DND-41 (cell line): ENCODE measurements around the gene DNAI7.

Experiments
- ATAC-seq: fragments of 200-7000 bp; cut with Tn5 transposase; 3 replicates; pipeline ENCODE4 v1.9.1; 2021; ENCODE audit warnings: low read depth; ENCODE audit not compliant: insufficient read depth
- DNase-seq: peaks from one replicate; pipeline ENCODE4 v3.0.0-alpha.2; 2020
- H2AFZ ChIP-seq: 2 replicates; pipeline ENCODE4 v1.6.0; 2012; ENCODE audit warnings: low read depth, low read length
- H3K27ac ChIP-seq: 2 replicates; pipeline ENCODE4 v1.5.1; 2012; ENCODE audit warnings: low read length, inconsistent platforms
- H3K27me3 ChIP-seq: fragments of 200-600 bp; sonication (generic); 2 replicates; pipeline ENCODE4 v1.6.0; 2012; ENCODE audit warnings: low read length, mild to moderate bottlenecking, inconsistent platforms; ENCODE audit not compliant: insufficient read depth, poor library complexity
- H3K36me3 ChIP-seq: 2 replicates; pipeline ENCODE4 v1.5.1; 2012; ENCODE audit warnings: low read length, inconsistent platforms; ENCODE audit not compliant: insufficient read depth
- H3K4me1 ChIP-seq: 2 replicates; pipeline ENCODE4 v1.5.1; 2012; ENCODE audit warnings: mild to moderate bottlenecking, low read length; ENCODE audit not compliant: insufficient read depth
- H3K4me2 ChIP-seq: 2 replicates; pipeline ENCODE4 v1.6.0; 2012; ENCODE audit warnings: mild to moderate bottlenecking, moderate library complexity, low read length, inconsistent platforms; ENCODE audit not compliant: insufficient read depth
- H3K4me3 ChIP-seq, 2 experiments: fragments of 200-600 bp in 1 of 2; shearing (Covaris generic) in 1 of 2; 2 replicates each; pipeline ENCODE4 v1.5.1; 2012 to 2016; ENCODE audit warnings: inconsistent platforms in 2 of 2, low read length in 2 of 2, mild to moderate bottlenecking in 2 of 2, low read depth in 1 of 2, moderate library complexity in 1 of 2
- H3K79me2 ChIP-seq: 2 replicates; pipeline ENCODE4 v1.6.0; 2012; ENCODE audit warnings: low read length, inconsistent platforms; ENCODE audit not compliant: insufficient read depth
- H3K9ac ChIP-seq: 2 replicates; pipeline ENCODE4 v1.6.0; 2012; ENCODE audit warnings: low read depth, mild to moderate bottlenecking, inconsistent platforms, low read length, moderate library complexity
- H3K9me3 ChIP-seq: 2 replicates; pipeline ENCODE4 v1.5.1; 2012; ENCODE audit warnings: low read length, moderate library complexity, mild to moderate bottlenecking, inconsistent platforms; ENCODE audit not compliant: insufficient read depth, severe bottlenecking
- H4K20me1 ChIP-seq: 2 replicates; pipeline ENCODE4 v1.6.0; 2012; ENCODE audit warnings: low read length; ENCODE audit not compliant: insufficient read depth
- EZH2 ChIP-seq: IDR thresholded peaks from 3 replicates; pipeline ENCODE4 v1.6.1; 2012; ENCODE audit warnings: borderline replicate concordance, low read depth, mild to moderate bottlenecking, moderate library complexity, low read length, inconsistent platforms; ENCODE audit not compliant: severe bottlenecking
- TF ChIP-seq, protein P1 (sequence below): IDR thresholded peaks from 2 replicates; pipeline ENCODE4 v1.5.1; 2012; ENCODE audit warnings: borderline replicate concordance, low read length, moderate library complexity, mild to moderate bottlenecking; ENCODE audit not compliant: poor library complexity, severe bottlenecking; ENCODE audit errors: extremely low read depth

The DNAI7 gene

DNA sequence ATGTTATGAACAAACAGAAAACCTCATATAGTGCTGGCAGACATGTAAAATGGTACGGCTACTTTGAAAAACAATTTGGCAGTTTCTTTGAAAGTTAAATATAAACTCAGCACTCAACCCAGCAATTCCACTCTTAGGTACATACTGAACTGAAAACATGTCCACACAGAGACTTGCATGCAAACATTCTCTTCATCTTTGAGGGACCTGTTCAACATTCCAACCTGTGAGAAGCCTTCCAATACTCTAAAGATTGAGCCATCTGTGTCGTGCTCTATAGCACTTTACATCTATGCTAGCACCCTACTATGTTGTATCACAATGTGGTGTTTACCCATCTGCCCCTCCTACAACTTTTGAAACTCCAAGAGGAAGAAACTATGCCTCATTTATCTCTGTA, 79.3 kb downstream of the DNAI7 start:
- H3K27me3 ChIP-seq: no peaks in the 10 kb centered on the region
- no peak for TF ChIP-seq EZH2
- TF ChIP-seq, protein P1, sequence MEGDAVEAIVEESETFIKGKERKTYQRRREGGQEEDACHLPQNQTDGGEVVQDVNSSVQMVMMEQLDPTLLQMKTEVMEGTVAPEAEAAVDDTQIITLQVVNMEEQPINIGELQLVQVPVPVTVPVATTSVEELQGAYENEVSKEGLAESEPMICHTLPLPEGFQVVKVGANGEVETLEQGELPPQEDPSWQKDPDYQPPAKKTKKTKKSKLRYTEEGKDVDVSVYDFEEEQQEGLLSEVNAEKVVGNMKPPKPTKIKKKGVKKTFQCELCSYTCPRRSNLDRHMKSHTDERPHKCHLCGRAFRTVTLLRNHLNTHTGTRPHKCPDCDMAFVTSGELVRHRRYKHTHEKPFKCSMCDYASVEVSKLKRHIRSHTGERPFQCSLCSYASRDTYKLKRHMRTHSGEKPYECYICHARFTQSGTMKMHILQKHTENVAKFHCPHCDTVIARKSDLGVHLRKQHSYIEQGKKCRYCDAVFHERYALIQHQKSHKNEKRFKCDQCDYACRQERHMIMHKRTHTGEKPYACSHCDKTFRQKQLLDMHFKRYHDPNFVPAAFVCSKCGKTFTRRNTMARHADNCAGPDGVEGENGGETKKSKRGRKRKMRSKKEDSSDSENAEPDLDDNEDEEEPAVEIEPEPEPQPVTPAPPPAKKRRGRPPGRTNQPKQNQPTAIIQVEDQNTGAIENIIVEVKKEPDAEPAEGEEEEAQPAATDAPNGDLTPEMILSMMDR: no peak
- no peak overlapping the region for H3K9ac ChIP-seq
- no peaks in the 10 kb centered on the region for H4K20me1 ChIP-seq
- H3K79me2 ChIP-seq: no peaks in the 10 kb centered on the region
- H3K4me1 ChIP-seq: no peaks in the 10 kb centered on the region
- H3K4me2 ChIP-seq: no peak overlapping the region
- H3K27ac ChIP-seq: no peak overlapping the region
- H2AFZ ChIP-seq: no peak overlapping the region
- DNase-seq (no peak), ATAC-seq (no peak)
- H3K4me3 ChIP-seq: no peak overlapping the region
- H3K36me3 ChIP-seq: no peaks in the 10 kb centered on the region
- H3K9me3 ChIP-seq: no peaks in the 10 kb centered on the region

DNA sequence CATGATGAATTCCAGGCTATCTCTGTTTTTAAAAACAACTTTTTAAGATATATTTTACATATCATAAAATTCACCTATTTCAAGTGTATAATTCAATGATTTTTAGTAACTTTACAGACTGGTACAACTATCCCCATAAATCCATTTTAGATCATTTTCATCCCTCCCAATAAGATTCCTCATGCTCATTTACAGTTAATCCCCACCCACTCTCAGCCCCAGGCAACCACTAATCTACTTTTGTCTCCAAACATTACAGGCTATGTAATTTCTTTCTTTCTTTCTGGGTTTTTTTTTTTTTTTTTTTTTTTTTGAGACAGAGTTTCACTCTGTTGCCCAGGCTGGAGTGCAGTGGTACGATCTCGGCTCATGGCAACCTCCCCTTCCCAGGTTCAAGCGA, 81.3 kb downstream of the DNAI7 start:
- no peak overlapping the region for H3K4me3 ChIP-seq
- no peak for DNase-seq
- no peak for TF ChIP-seq EZH2
- TF ChIP-seq, protein P1: no peak
- peaks cover 7% of the 10 kb centered on the region; the same call in 1 of the 2 replicates for H3K36me3 ChIP-seq
- H3K9me3 ChIP-seq: no peaks in the 10 kb centered on the region
- no peak overlapping the region for H3K27ac ChIP-seq
- H3K4me2 ChIP-seq: no peak overlapping the region
- no peaks in the 10 kb centered on the region for H3K27me3 ChIP-seq
- ATAC-seq: no peak
- no peak overlapping the region for H2AFZ ChIP-seq
- no peaks in the 10 kb centered on the region for H4K20me1 ChIP-seq
- H3K79me2 ChIP-seq: no peaks in the 10 kb centered on the region
- H3K4me1 ChIP-seq: no peaks in the 10 kb centered on the region
- H3K9ac ChIP-seq: no peak overlapping the region

DNA sequence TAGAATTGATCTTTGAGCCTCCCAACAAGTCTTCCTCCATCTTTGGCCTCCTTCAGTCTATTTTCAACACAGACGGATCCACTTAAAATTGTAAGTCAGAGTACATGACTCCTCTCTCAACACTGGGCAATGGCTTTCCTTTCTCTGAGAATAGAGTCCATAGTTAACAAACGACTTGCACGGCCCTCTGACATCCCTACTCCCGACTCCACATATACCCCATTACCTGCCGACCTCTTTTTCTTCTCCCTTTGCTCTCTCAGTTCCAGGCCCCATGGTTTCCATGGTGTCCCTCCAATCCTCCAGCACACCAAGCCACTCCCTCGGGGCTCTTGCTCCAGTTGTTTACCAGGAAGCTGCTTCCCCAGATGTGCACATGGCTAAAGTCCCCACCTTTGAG, 84.7 kb downstream of the DNAI7 start:
- no peak overlapping the region for H3K27ac ChIP-seq
- no peaks in the 10 kb centered on the region for H3K4me1 ChIP-seq
- H3K9ac ChIP-seq: no peak overlapping the region
- no peak for ATAC-seq
- no peaks in the 10 kb centered on the region for H3K9me3 ChIP-seq
- H4K20me1 ChIP-seq: no peaks in the 10 kb centered on the region
- H2AFZ ChIP-seq: no peak overlapping the region
- H3K4me2 ChIP-seq: no peak overlapping the region
- DNase-seq: no peak
- no peaks in the 10 kb centered on the region for H3K27me3 ChIP-seq
- peaks cover 26% of the 10 kb centered on the region; the same call in 1 of the 2 replicates for H3K36me3 ChIP-seq
- TF ChIP-seq, protein P1: no peak
- no peak for TF ChIP-seq EZH2
- H3K4me3 ChIP-seq: no peak overlapping the region
- H3K79me2 ChIP-seq: no peaks in the 10 kb centered on the region

GRCh38 chr12:25107920-25108319, 87.0 kb downstream of the DNAI7 start:
- no peak overlapping the region for H3K27ac ChIP-seq
- ATAC-seq (no peak), DNase-seq (no peak)
- H3K4me3 ChIP-seq: no peak overlapping the region
- peaks cover 34% of the 10 kb centered on the region; the same call in 1 of the 2 replicates for H3K36me3 ChIP-seq
- H3K79me2 ChIP-seq: no peaks in the 10 kb centered on the region
- no peaks in the 10 kb centered on the region for H3K9me3 ChIP-seq
- no peaks in the 10 kb centered on the region for H4K20me1 ChIP-seq
- TF ChIP-seq EZH2: no peak
- TF ChIP-seq, protein P1: no peak
- no peaks in the 10 kb centered on the region for H3K27me3 ChIP-seq
- H3K4me2 ChIP-seq: no peak overlapping the region
- no peak overlapping the region for H2AFZ ChIP-seq
- H3K4me1 ChIP-seq: no peaks in the 10 kb centered on the region
- H3K9ac ChIP-seq: no peak overlapping the region
